Measurements from ENCODE around the gene CRIP3. TPM values are rescaled to one million over a fixed set of nuclear protein-coding genes. Genes with fewer than 3 reads are reported as not detected.

Gene CRIP3
- total and polyA plus RNA-seq, 2 of the 13 experiments (the other 11 are each of a cell fraction or from before 2014, with no cell fraction given) = 6.3 to 9.3 TPM

DNA sequence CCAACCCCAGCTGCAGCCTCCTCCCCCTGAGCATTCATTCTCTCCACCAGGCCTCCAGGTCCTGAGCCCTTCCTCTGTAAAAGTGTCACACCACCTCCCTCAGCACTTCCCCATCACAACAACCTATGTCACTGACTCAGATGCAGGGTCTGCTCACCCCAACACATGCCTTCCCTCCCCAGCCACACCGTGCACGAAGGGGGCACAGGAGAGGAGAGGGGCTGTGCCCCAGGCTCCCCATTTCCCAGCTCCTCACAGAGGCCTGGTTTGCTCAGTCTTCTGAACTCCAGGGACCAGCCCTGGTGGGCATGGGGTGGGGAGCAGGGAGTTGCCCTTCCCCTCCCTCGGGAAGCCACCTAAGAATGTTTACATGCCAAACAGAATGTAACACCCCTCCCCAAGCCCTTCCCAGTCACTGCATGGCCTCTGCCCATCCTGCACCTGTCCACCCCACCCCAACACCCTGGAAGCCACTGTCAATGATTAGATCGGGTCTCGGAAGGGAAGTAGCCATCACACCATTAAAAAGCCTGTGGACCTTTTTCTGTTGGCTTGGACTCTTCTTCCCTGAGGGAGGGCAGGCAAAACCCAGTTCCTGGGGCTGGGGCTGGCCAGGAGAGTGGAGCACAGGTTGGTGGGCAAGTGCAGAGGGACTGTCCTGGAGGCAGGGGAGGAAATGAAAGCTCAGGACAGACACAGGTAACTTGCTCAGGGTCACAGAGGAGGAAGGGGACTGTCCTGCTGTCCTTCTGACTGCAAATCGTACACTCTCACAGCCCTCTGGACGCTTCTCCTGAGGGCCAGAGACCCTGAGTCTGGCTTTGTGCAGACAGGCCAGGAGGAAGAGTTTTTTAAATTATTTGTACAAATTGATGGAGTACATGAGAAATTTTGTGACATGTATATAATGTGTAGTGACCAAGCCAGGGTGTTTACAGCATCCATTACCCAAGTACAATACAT is 20.6 kb downstream of the CRIP3 start (continued):
- TF ChIP-seq, protein P1, sequence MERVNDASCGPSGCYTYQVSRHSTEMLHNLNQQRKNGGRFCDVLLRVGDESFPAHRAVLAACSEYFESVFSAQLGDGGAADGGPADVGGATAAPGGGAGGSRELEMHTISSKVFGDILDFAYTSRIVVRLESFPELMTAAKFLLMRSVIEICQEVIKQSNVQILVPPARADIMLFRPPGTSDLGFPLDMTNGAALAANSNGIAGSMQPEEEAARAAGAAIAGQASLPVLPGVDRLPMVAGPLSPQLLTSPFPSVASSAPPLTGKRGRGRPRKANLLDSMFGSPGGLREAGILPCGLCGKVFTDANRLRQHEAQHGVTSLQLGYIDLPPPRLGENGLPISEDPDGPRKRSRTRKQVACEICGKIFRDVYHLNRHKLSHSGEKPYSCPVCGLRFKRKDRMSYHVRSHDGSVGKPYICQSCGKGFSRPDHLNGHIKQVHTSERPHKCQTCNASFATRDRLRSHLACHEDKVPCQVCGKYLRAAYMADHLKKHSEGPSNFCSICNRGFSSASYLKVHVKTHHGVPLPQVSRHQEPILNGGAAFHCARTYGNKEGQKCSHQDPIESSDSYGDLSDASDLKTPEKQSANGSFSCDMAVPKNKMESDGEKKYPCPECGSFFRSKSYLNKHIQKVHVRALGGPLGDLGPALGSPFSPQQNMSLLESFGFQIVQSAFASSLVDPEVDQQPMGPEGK (CRISPR knock-in tag; IDR thresholded peaks at IDR 0.05) = peak; percentile 74; the same call in 1 of the 2 replicates
- TF ChIP-seq ZNF850 (CRISPR knock-in tag; conservative IDR thresholded peaks at IDR 0.05) (no peak), CAMTA2 (CRISPR knock-in tag; IDR thresholded peaks at IDR 0.05; ENCODE audit: borderline replicate concordance) (no peak), MED1 (CRISPR knock-in tag; IDR thresholded peaks at IDR 0.05) (peak; percentile 14; the same call in 1 of the 2 replicates), ZNF274 (CRISPR knock-in tag; IDR thresholded peaks at IDR 0.05) (peak; percentile 19; the same call in 1 of the 2 replicates), ZNF761 (CRISPR knock-in tag; conservative IDR thresholded peaks at IDR 0.05) (no peak; the same call in 1 of the 2 replicates), BCL6 (CRISPR knock-in tag; IDR thresholded peaks at IDR 0.05) (no peak), GLI4 (CRISPR knock-in tag; IDR thresholded peaks at IDR 0.05; ENCODE audit: borderline replicate concordance) (no peak), ZNF724P (CRISPR knock-in tag; IDR thresholded peaks at IDR 0.05; ENCODE audit: borderline replicate concordance) (no peak), SSRP1 (CRISPR knock-in tag; IDR thresholded peaks at IDR 0.05) (no peak), ZNF333 (CRISPR knock-in tag; IDR thresholded peaks at IDR 0.05; ENCODE audit: borderline replicate concordance) (peak; percentile 63; the same call in 1 of the 2 replicates), ZNF777 (CRISPR knock-in tag; IDR thresholded peaks at IDR 0.05) (no peak), IRF2 (CRISPR knock-in tag; IDR thresholded peaks at IDR 0.05) (0 out of 2 replicates have a peak, but pooled peaks have one; percentile 30)
- TF ChIP-seq, protein P2, sequence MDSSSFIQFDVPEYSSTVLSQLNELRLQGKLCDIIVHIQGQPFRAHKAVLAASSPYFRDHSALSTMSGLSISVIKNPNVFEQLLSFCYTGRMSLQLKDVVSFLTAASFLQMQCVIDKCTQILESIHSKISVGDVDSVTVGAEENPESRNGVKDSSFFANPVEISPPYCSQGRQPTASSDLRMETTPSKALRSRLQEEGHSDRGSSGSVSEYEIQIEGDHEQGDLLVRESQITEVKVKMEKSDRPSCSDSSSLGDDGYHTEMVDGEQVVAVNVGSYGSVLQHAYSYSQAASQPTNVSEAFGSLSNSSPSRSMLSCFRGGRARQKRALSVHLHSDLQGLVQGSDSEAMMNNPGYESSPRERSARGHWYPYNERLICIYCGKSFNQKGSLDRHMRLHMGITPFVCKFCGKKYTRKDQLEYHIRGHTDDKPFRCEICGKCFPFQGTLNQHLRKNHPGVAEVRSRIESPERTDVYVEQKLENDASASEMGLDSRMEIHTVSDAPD (CRISPR knock-in tag; IDR thresholded peaks at IDR 0.05) = no peak
- TF ChIP-seq, protein P3, sequence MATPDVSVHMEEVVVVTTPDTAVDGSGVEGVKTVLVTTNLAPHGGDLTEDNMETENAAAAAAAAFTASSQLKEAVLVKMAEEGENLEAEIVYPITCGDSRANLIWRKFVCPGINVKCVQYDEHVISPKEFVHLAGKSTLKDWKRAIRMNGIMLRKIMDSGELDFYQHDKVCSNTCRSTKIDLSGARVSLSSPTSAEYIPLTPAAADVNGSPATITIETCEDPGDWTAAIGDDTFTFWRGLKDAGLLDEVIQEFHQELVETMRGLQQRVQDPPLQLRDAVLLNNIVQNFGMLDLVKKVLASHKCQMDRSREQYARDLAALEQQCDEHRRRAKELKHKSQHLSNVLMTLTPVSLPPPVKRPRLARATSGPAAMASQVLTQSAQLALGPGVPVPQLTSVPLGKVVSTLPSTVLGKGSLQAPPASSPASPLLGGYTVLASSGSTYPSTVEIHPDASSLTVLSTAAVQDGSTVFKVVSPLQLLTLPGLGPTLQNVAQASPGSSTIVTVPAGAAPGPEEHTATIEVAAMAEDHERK (CRISPR knock-in tag; IDR thresholded peaks at IDR 0.05; ENCODE audit: low read depth) = no peak
- TF ChIP-seq, protein P4, sequence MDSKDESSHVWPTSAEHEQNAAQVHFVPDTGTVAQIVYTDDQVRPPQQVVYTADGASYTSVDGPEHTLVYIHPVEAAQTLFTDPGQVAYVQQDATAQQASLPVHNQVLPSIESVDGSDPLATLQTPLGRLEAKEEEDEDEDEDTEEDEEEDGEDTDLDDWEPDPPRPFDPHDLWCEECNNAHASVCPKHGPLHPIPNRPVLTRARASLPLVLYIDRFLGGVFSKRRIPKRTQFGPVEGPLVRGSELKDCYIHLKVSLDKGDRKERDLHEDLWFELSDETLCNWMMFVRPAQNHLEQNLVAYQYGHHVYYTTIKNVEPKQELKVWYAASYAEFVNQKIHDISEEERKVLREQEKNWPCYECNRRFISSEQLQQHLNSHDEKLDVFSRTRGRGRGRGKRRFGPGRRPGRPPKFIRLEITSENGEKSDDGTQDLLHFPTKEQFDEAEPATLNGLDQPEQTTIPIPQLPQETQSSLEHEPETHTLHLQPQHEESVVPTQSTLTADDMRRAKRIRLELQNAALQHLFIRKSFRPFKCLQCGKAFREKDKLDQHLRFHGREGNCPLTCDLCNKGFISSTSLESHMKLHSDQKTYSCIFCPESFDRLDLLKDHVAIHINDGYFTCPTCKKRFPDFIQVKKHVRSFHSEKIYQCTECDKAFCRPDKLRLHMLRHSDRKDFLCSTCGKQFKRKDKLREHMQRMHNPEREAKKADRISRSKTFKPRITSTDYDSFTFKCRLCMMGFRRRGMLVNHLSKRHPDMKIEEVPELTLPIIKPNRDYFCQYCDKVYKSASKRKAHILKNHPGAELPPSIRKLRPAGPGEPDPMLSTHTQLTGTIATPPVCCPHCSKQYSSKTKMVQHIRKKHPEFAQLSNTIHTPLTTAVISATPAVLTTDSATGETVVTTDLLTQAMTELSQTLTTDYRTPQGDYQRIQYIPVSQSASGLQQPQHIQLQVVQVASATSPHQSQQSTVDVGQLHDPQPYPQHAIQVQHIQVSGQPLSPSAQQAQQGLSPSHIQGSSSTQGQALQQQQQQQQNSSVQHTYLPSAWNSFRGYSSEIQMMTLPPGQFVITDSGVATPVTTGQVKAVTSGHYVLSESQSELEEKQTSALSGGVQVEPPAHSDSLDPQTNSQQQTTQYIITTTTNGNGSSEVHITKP (CRISPR knock-in tag; IDR thresholded peaks at IDR 0.05; ENCODE audit: low read depth) = no peak
- TF ChIP-seq, protein P5, sequence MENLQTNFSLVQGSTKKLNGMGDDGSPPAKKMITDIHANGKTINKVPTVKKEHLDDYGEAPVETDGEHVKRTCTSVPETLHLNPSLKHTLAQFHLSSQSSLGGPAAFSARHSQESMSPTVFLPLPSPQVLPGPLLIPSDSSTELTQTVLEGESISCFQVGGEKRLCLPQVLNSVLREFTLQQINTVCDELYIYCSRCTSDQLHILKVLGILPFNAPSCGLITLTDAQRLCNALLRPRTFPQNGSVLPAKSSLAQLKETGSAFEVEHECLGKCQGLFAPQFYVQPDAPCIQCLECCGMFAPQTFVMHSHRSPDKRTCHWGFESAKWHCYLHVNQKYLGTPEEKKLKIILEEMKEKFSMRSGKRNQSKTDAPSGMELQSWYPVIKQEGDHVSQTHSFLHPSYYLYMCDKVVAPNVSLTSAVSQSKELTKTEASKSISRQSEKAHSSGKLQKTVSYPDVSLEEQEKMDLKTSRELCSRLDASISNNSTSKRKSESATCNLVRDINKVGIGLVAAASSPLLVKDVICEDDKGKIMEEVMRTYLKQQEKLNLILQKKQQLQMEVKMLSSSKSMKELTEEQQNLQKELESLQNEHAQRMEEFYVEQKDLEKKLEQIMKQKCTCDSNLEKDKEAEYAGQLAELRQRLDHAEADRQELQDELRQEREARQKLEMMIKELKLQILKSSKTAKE (CRISPR knock-in tag; IDR thresholded peaks at IDR 0.05; ENCODE audit: borderline replicate concordance) = no peak
